ENCODE results near the gene FHDC1. TPM values are rescaled to one million over a fixed set of nuclear protein-coding genes. Genes with fewer than 3 reads are reported as not detected.

Gene FHDC1
- total and polyA plus RNA-seq, 10 of the 15 experiments (the other 5 are each of a cell fraction or from before 2014, with no cell fraction given) = 0.04 to 0.12 (median 0.06) TPM; not detected in 3

DNA sequence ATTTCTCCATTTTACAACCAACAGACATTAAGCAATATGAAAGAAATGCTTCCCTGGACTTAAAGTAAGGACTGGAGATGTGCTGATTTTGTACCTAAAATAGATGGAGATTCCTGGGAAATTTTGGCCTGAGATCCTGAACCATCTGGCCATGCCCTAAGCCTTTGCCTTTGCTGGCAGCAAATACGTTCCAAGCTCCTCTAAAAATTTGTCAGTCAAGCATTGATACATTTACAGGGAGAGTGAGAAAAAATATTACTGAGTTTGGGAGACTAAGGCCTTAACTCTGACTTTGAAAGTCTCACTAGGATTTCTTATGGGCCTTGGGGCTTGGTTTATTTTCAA is 63.9 kb downstream of the FHDC1 start:
- Histone ChIP-seq H3K9ac (ENCODE audit: control insufficient read depth, insufficient read depth, low read length) (no peak overlapping the region), H3K27me3 (replicated peaks in 1 of 2; ENCODE audit: control insufficient read depth in 2 of 2, insufficient read depth in 2 of 2, low read length in 1 of 2) (peaks cover 0 to 3% of the 10 kb centered on the region in 2 experiments; a peak in 1 of 4 replicates), H3K4me3 (no peak overlapping the region), H3K9me3 (replicated peaks; ENCODE audit: control insufficient read depth, insufficient read depth, low read length) (no peaks in the 10 kb centered on the region), H3K36me3 (ENCODE audit: control insufficient read depth in 2 of 2, insufficient read depth in 2 of 2, low read length in 1 of 2) (no peaks in the 10 kb centered on the region), H3K4me2 (ENCODE audit: control insufficient read depth, insufficient read depth) (no peak overlapping the region), H3K79me2 (ENCODE audit: control insufficient read depth, insufficient read depth, low read length) (no peaks in the 10 kb centered on the region), H2AFZ (ENCODE audit: control insufficient read depth, low read depth, low read length) (no peak overlapping the region), H4K20me1 (ENCODE audit: control insufficient read depth, insufficient read depth) (no peaks in the 10 kb centered on the region), H3K27ac (ENCODE audit: control insufficient read depth, insufficient read depth) (no peak overlapping the region), H3K4me1 (ENCODE audit: control insufficient read depth, insufficient read depth, low read length) (no peaks in the 10 kb centered on the region)
- SMC1A ChIA-PET (ENCODE audit: uncharacterized antibody, unreplicated experiment) = no interaction called here
- FAIRE-seq (no peak), DNase-seq (ENCODE audit: low read depth, low spot score) (no peak), ATAC-seq (no peak)
- 0% methylated on average over 1 of the region's 1 CpG for WGBS (ENCODE audit: insufficient coverage, insufficient replicate concordance, low lambda C conversion rate, missing lambda C conversion rate)
- in situ Hi-C loops (cut with MboI) (no loop called here), intact Hi-C loops (cut with micrococcal nuclease; ENCODE audit: unreplicated experiment) (no loop called here)
- POLR2A ChIA-PET = no interaction called here
- RAD21 ChIA-PET (ENCODE audit: unreplicated experiment) = no interaction called here
- no peak for TF ChIP-seq RB1 (IDR thresholded peaks at IDR 0.05; ENCODE audit: borderline replicate concordance)
- TF ChIP-seq SRF (IDR thresholded peaks at IDR 0.05; ENCODE audit: low read depth in 2 of 2, low read length in 2 of 2) = no peak
- CTCF ChIA-PET = no interaction called here
- BruUV-seq (replicated peaks) = no TSS peak

- intact Hi-C loops (cut with micrococcal nuclease; ENCODE audit: unreplicated experiment) (no loop called here), in situ Hi-C loops (cut with MboI) (no loop called here)
- DNase-seq (ENCODE audit: low read depth, low spot score) (no peak), FAIRE-seq (no peak), ATAC-seq (no peak)
- Histone ChIP-seq H4K20me1 (ENCODE audit: control insufficient read depth, insufficient read depth) (no peaks in the 10 kb centered on the region), H3K9me3 (replicated peaks; ENCODE audit: control insufficient read depth, insufficient read depth, low read length) (no peaks in the 10 kb centered on the region), H3K4me1 (ENCODE audit: control insufficient read depth, insufficient read depth, low read length) (no peaks in the 10 kb centered on the region), H2AFZ (ENCODE audit: control insufficient read depth, low read depth, low read length) (no peak overlapping the region), H3K27me3 (replicated peaks in 1 of 2; ENCODE audit: control insufficient read depth in 2 of 2, insufficient read depth in 2 of 2, low read length in 1 of 2) (peaks cover 0 to 3% of the 10 kb centered on the region in 2 experiments; a peak in 1 of 4 replicates), H3K36me3 (ENCODE audit: control insufficient read depth in 2 of 2, insufficient read depth in 2 of 2, low read length in 1 of 2) (no peaks in the 10 kb centered on the region), H3K9ac (ENCODE audit: control insufficient read depth, insufficient read depth, low read length) (no peak overlapping the region), H3K4me3 (no peak overlapping the region), H3K79me2 (ENCODE audit: control insufficient read depth, insufficient read depth, low read length) (no peaks in the 10 kb centered on the region), H3K4me2 (ENCODE audit: control insufficient read depth, insufficient read depth) (no peak overlapping the region), H3K27ac (ENCODE audit: control insufficient read depth, insufficient read depth) (no peak overlapping the region)
- ChIA-PET CTCF (no interaction called here), POLR2A (no interaction called here), RAD21 (ENCODE audit: unreplicated experiment) (no interaction called here), SMC1A (ENCODE audit: uncharacterized antibody, unreplicated experiment) (no interaction called here)
- WGBS (ENCODE audit: insufficient coverage, insufficient replicate concordance, low lambda C conversion rate, missing lambda C conversion rate) = 9% methylated on average over 5 of the region's 5 CpGs
- no TSS peak for BruUV-seq (replicated peaks)
- no peak for TF ChIP-seq GABPA (IDR thresholded peaks at IDR 0.05; ENCODE audit: low read depth)
- no peak for TF ChIP-seq CTCF (IDR thresholded peaks at IDR 0.05 in 2 of 3, conservative IDR thresholded peaks at IDR 0.05 in 1 of 3; ENCODE audit: control insufficient read depth in 2 of 3, extremely low read depth in 1 of 3, insufficient read depth in 1 of 3, low read depth in 3 of 3, low read length in 3 of 3)
- TF ChIP-seq ZNF687 (IDR thresholded peaks at IDR 0.05) = no peak
- no peak for TF ChIP-seq KAT2A (conservative IDR thresholded peaks at IDR 0.05; ENCODE audit: control insufficient read depth, low read depth, low read length)
- no peak for TF ChIP-seq ASH2L (IDR thresholded peaks at IDR 0.05; ENCODE audit: borderline replicate concordance, low read depth)
- TF ChIP-seq JUND (IDR thresholded peaks at IDR 0.05; ENCODE audit: low read depth, low read length) = no peak
- TF ChIP-seq RELB (IDR thresholded peaks at IDR 0.05; ENCODE audit: low read depth) = no peak
- TF ChIP-seq ATF7 (IDR thresholded peaks at IDR 0.05; ENCODE audit: low read depth) = no peak
- TF ChIP-seq BACH1 (IDR thresholded peaks at IDR 0.05; ENCODE audit: borderline replicate concordance) = no peak
Observed at GRCh38 chr4:153001626-153002025, 65.5 kb downstream of the FHDC1 start.
